SK-N-SH (cell line): ENCODE measurements around the gene BOC. TPM values are rescaled to one million over a fixed set of nuclear protein-coding genes. Genes with fewer than 3 reads are reported as not detected.
A peak's percentile ranks its signal among the peaks of the same experiment; 100 is the strongest.

Experiments used
- CTCF ChIA-PET: fragments of 300-600, 350-600 bp; formaldehyde crosslinking; extraction: SDS; loops from one replicate; lab custom pipeline; 2021; lab: Yijun Ruan, JAX
- POLR2A ChIA-PET: fragments of 350-600 bp; sonication (Branson Sonifier 250); formaldehyde crosslinking; extraction: SDS; loops from one replicate; lab custom pipeline; 2020; ENCODE audit warnings: antibody characterized with exemption, inconsistent platforms; lab: Yijun Ruan, JAX
- DNase-seq: peaks from one replicate; pipeline ENCODE4 v3.0.0; 2012
- H2AFZ ChIP-seq: fragments of 200-600 bp; sonication (generic); 2 replicates; pipeline ENCODE4 v1.8.1; 2016; ENCODE audit warnings: antibody characterized with exemption, mild to moderate bottlenecking, low read depth
- H3F3A ChIP-seq: fragments of 200-600 bp; sonication (generic); replicated peaks from 2 replicates; pipeline ENCODE3; 2016; ENCODE audit warnings: antibody characterized with exemption, mild to moderate bottlenecking; ENCODE audit not compliant: insufficient read depth
- H3K27ac ChIP-seq, 2 experiments: fragments of 200-500 bp in 1 of 2; fragments of 200-600 bp in 1 of 2; sonication (Bioruptor generic) in 1 of 2; sonication (generic), shearing (Covaris generic) in 1 of 2; 2 replicates each; pipeline versions ENCODE4 v1.5.1 to v1.6.1; 2014 to 2016; ENCODE audit warnings: low read depth in 2 of 2, inconsistent platforms in 1 of 2, low read length in 1 of 2, mild to moderate bottlenecking in 1 of 2, mixed read lengths in 1 of 2
- H3K27me3 ChIP-seq: fragments of 200-600 bp; sonication (generic), shearing (Covaris generic); 2 replicates; pipeline ENCODE4 v1.6.1; 2016; ENCODE audit warnings: mixed run types; ENCODE audit not compliant: insufficient read depth
- H3K36me3 ChIP-seq, 2 experiments: fragments of 200-500 bp in 1 of 2; fragments of 200-600 bp in 1 of 2; sonication (Bioruptor generic) in 1 of 2; sonication (generic) in 1 of 2; replicated peaks in 1 of 2; 2 replicates each; pipeline versions ENCODE3 to v1.5.1; 2014 to 2016; ENCODE audit warnings: low read length in 1 of 2, mild to moderate bottlenecking in 1 of 2; ENCODE audit not compliant: insufficient read depth in 2 of 2, control insufficient read depth in 1 of 2
- H3K4me1 ChIP-seq, 2 experiments: fragments of 200-500 bp in 1 of 2; fragments of 200-600 bp in 1 of 2; sonication (Bioruptor generic) in 1 of 2; sonication (generic), shearing (Covaris generic) in 1 of 2; 2 replicates each; pipeline versions ENCODE4 v1.5.1 to v1.6.1; 2014 to 2016; ENCODE audit warnings: low read depth in 1 of 2, low read length in 1 of 2, mixed run types in 1 of 2; ENCODE audit not compliant: insufficient read depth in 2 of 2, control insufficient read depth in 1 of 2
- H3K4me2 ChIP-seq: fragments of 200-600 bp; sonication (generic), shearing (Covaris generic); 2 replicates; pipeline ENCODE4 v1.6.1; 2017; ENCODE audit warnings: mixed run types
- H3K4me3 ChIP-seq, 2 experiments: fragments of 200-500 bp in 1 of 2; fragments of 200-600 bp in 1 of 2; sonication (Bioruptor generic) in 1 of 2; sonication (generic), shearing (Covaris generic) in 1 of 2; 2 replicates each; pipeline versions ENCODE4 v1.5.1 to v1.8.1; 2014 to 2016; ENCODE audit warnings: low read depth in 2 of 2, inconsistent platforms in 1 of 2, low read length in 1 of 2, mild to moderate bottlenecking in 1 of 2, mixed read lengths in 1 of 2, moderate library complexity in 1 of 2
- H3K79me2 ChIP-seq: fragments of 200-600 bp; sonication (generic); 2 replicates; pipeline ENCODE4 v1.8.1; 2017; ENCODE audit warnings: mild to moderate bottlenecking; ENCODE audit not compliant: insufficient read depth
- H3K9ac ChIP-seq: fragments of 200-600 bp; sonication (generic); 2 replicates; pipeline ENCODE4 v1.6.1; 2017; ENCODE audit warnings: mixed run types
- H3K9me2 ChIP-seq: fragments of 200-600 bp; sonication (generic); 2 replicates; pipeline ENCODE4 v1.6.1; 2017; ENCODE audit warnings: mixed run types
- H3K9me3 ChIP-seq: fragments of 200-600 bp; sonication (generic); 2 replicates; pipeline ENCODE4 v1.6.1; 2017; ENCODE audit warnings: mixed run types, mild to moderate bottlenecking, moderate library complexity
- H4K20me1 ChIP-seq: fragments of 200-600 bp; sonication (generic); 2 replicates; pipeline ENCODE4 v1.6.1; 2017; ENCODE audit warnings: mild to moderate bottlenecking, mixed run types; ENCODE audit not compliant: insufficient read depth
- ELF1 ChIP-seq: IDR thresholded peaks from 2 replicates; pipeline ENCODE4 v1.4.0; 2012
- EP300 ChIP-seq, 2 experiments: IDR thresholded peaks; 2 replicates each; pipeline versions ENCODE4 v1.4.0 to v1.6.1; 2012; ENCODE audit warnings: borderline replicate concordance in 1 of 2, low read depth in 1 of 2, low read length in 1 of 2
- FOSL2 ChIP-seq: IDR thresholded peaks from 2 replicates; pipeline ENCODE4 v1.4.0; 2012; ENCODE audit warnings: low read depth, mild to moderate bottlenecking, moderate library complexity, borderline replicate concordance
- JUND ChIP-seq: IDR thresholded peaks from 2 replicates; pipeline ENCODE4 v1.4.0; 2012
- POLR2AphosphoS5 ChIP-seq: IDR thresholded peaks from 2 replicates; pipeline ENCODE4 v1.6.1; 2012; ENCODE audit warnings: low read depth, low read length
- RAD21 ChIP-seq: IDR thresholded peaks from 2 replicates; pipeline ENCODE4 v1.6.1; 2012; ENCODE audit warnings: mild to moderate bottlenecking, low read length
- RXRA ChIP-seq: IDR thresholded peaks from 2 replicates; pipeline ENCODE4 v1.4.0; 2012; ENCODE audit warnings: low read depth, mild to moderate bottlenecking, borderline replicate concordance
- SIN3A ChIP-seq: IDR thresholded peaks from 2 replicates; pipeline ENCODE4 v1.6.1; 2012; ENCODE audit warnings: low read depth, mild to moderate bottlenecking, low read length, moderate library complexity, borderline replicate concordance
- SMC3 ChIP-seq: IDR thresholded peaks from 2 replicates; pipeline ENCODE4 v1.6.1; 2012; ENCODE audit warnings: low read depth, low read length, improper control_type of control experiment
- TCF12 ChIP-seq: IDR thresholded peaks from 2 replicates; pipeline ENCODE4 v1.4.0; 2012
- TEAD4 ChIP-seq: IDR thresholded peaks from 2 replicates; pipeline ENCODE4 v1.4.0; 2012; ENCODE audit warnings: mild to moderate bottlenecking, borderline replicate concordance; ENCODE audit not compliant: insufficient read depth
- WGBS: methylation state at CpG from one replicate; pipeline ENCODE4 v1.1.6; 2017; ENCODE audit warnings: low lambda C conversion rate; 5-methylcytosine and 5-hydroxymethylcytosine counted together
- polyA plus RNA-seq, 3 experiments: library from polyadenylated mRNA; depleted of rRNA; stranded (reverse); fragments of >200 nt; gene quantifications; 2 replicates each; pipeline ENCODE4 v1.2.3, GENCODE V29; 2012
- TF ChIP-seq, protein P1 (sequence below): IDR thresholded peaks from 2 replicates; pipeline ENCODE4 v1.6.1; 2012; ENCODE audit warnings: mild to moderate bottlenecking, low read depth, low read length, moderate library complexity
- TF ChIP-seq, protein P2 (sequence below): IDR thresholded peaks from 2 replicates; pipeline ENCODE4 v1.4.0; 2012; ENCODE audit warnings: low read depth, borderline replicate concordance

BOC gene
- polyA plus RNA-seq, 1 of the 3 experiments (the other 2 are of a cell fraction): 6.6 TPM

DNA sequence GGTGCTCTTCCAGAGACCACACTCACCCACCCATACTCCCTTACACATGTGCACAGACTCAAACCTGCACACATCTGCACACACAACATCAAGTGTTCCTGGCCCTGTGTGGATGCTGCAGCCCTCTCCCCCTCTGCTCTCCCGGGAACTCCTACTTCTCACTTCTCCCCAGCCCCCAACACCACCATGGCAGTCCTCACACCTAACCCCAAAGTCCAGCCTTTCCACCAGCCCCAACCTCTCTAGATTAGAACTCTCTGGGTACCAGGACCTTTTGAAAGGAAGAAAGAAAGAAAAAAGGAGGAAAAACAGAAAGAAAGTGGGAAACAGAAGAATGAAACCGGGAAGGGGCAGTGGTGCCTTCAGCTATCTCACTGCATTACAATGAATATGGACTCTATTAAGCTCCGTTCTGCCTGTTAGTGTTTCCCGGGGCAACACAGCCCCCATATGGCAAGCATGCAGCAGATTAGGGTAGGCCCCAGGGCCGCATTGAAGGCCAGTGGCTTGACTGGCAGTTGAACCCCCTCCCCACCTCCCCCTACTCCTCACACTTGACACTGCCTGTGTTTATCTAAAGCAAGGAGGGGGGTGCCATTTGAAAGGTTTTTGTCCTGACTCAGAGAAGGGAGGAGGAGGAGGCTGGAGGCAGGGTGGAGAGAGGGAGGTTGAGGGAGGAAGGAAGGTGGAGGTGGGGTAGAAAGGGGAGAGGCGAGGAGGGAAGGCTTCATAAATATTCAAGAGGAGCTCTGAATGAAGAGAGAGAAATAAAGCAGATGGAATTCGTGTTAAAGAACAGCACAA, 30.1 kb downstream of the BOC start:
- peak; percentile 22; the same call in 1 of the 2 replicates for TF ChIP-seq TCF12
- TF ChIP-seq FOSL2: 0 out of 2 replicates have a peak, but pooled peaks have one; percentile 26
- TF ChIP-seq SMC3: no peak
- H3F3A ChIP-seq: peaks cover 6% of the 10 kb centered on the region
- no peaks in the 10 kb centered on the region for H3K36me3 ChIP-seq
- H3K4me1 ChIP-seq: peaks cover 25 to 30% of the 10 kb centered on the region in 2 experiments
- no peaks in the 10 kb centered on the region for H3K9me3 ChIP-seq
- H3K27me3 ChIP-seq: no peaks in the 10 kb centered on the region
- WGBS: 56% methylated on average over 7 of the region's 7 CpGs
- no peaks in the 10 kb centered on the region for H3K9me2 ChIP-seq
- ChIA-PET CTCF (interaction anchor here (1.2 to 1.5 kb wide), 4 partner anchors 9 to 47 kb away, joined by 3 read pairs; no protein-coding TSS in a partner anchor), POLR2A (interaction anchor here (0.5 to 0.7 kb wide), 2 partner anchors 155 to 171 kb away, joined by 3 to 4 read pairs; no protein-coding TSS in a partner anchor)
- H3K79me2 ChIP-seq: no peaks in the 10 kb centered on the region
- no peaks in the 10 kb centered on the region for H4K20me1 ChIP-seq
- H2AFZ ChIP-seq: peak overlapping the region; percentile 78
- peak overlapping the region; percentile 0 to 46; a peak in 3 of 4 replicates for H3K4me3 ChIP-seq
- H3K9ac ChIP-seq: peak overlapping the region; percentile 24; the same call in 1 of the 2 replicates
- H3K27ac ChIP-seq: peak overlapping the region; percentile 66 to 87
- H3K4me2 ChIP-seq: peak overlapping the region; percentile 59; the same call in 1 of the 2 replicates
- peak; percentile 36 for DNase-seq

DNA sequence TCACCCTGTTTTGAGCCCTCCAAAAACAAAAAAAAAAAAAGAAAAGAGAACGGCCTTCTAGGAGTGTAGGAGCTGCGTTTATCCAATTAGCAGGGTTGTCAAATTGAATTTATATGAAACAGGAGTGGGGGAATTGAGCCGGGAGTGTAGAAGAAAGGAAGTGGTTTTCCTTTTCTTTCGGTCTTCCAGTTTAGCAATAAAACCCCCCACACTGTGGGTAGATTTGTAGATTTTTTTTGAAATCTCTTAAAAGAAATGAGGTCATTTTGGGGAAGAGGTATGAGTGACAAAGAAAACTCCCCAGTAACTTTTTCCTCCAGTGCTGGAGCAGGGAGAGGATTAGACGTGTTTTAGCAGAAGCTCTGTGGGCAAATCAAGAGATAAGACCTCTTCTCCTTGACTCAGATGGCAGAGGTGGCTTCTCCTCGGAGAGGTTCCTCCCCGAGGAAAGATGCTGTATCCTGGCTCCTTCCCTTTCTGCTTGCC, 30.8 kb downstream of the BOC start:
- Histone ChIP-seq H3K27me3 (no peaks in the 10 kb centered on the region), H4K20me1 (no peaks in the 10 kb centered on the region), H3K36me3 (no peaks in the 10 kb centered on the region), H3K9ac (peak overlapping the region; percentile 24; the same call in 1 of the 2 replicates), H3K27ac (peak overlapping the region; percentile 66 to 87), H3K4me3 (peak overlapping the region; percentile 0 to 46; a peak in 3 of 4 replicates), H3K9me3 (no peaks in the 10 kb centered on the region), H3F3A (peaks cover 6% of the 10 kb centered on the region), H3K4me1 (peaks cover 25 to 36% of the 10 kb centered on the region in 2 experiments), H3K9me2 (no peaks in the 10 kb centered on the region), H3K79me2 (no peaks in the 10 kb centered on the region), H3K4me2 (peak overlapping the region; percentile 59; the same call in 1 of the 2 replicates), H2AFZ (peak overlapping the region; percentile 78)
- TF ChIP-seq TEAD4: no peak
- no peak for TF ChIP-seq EP300 (IDR thresholded peaks at IDR 0.05; ENCODE audit: borderline replicate concordance in 1 of 2, low read depth in 1 of 2, low read length in 1 of 2)
- TF ChIP-seq RXRA: no peak
- no peak for TF ChIP-seq RAD21
- TF ChIP-seq TCF12: no peak; the same call in 1 of the 2 replicates
- TF ChIP-seq FOSL2: no peak
- no peak for DNase-seq
- WGBS: 34% methylated on average over 7 of the region's 7 CpGs
- ChIA-PET CTCF (interaction anchor here (1.3 to 1.5 kb wide), 2 partner anchors 10 to 46 kb away, joined by 3 read pairs; no protein-coding TSS in a partner anchor), POLR2A (interaction anchor here (0.5 to 0.7 kb wide), 2 partner anchors 156 to 172 kb away, joined by 3 to 4 read pairs; no protein-coding TSS in a partner anchor)

DNA sequence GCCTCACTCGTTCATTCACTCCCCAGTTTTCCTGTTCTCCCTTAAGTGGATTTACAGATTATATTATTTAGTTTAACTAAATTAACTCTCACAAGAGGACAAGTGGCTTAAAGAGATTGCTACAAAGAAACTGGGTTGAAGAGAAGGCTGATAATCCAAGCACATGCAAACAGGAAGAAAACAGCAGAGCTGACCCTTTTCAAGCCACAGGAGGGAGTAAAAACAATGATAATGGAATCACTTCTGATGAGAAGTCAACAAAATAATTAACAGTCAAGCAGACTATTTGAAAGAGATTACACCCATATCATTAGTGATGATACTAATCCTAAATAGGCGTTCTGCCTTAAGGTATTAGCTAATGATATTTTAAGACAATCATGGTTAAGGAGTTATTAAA, 31.7 kb downstream of the BOC start:
- Histone ChIP-seq H3K9me2 (no peaks in the 10 kb centered on the region), H3K9me3 (no peaks in the 10 kb centered on the region), H3K4me2 (no peak overlapping the region), H3K27ac (peak overlapping the region in 1 of 2 experiments; percentile 87; a peak in 2 of 4 replicates), H3K4me1 (peaks cover 25 to 39% of the 10 kb centered on the region in 2 experiments), H3K4me3 (no peak overlapping the region), H3K27me3 (no peaks in the 10 kb centered on the region), H3K79me2 (no peaks in the 10 kb centered on the region), H3K36me3 (no peaks in the 10 kb centered on the region), H2AFZ (no peak overlapping the region), H3K9ac (no peak overlapping the region), H4K20me1 (no peaks in the 10 kb centered on the region), H3F3A (peaks cover 6% of the 10 kb centered on the region)
- POLR2A ChIA-PET: no interaction called here
- no peak for DNase-seq
- CTCF ChIA-PET: interaction anchor here (0.6 kb wide), 1 partner anchor 264 kb away, joined by 3 read pairs; no protein-coding TSS in a partner anchor
- 86% methylated on average over 2 of the region's 2 CpGs for WGBS
- TF ChIP-seq, protein P1, sequence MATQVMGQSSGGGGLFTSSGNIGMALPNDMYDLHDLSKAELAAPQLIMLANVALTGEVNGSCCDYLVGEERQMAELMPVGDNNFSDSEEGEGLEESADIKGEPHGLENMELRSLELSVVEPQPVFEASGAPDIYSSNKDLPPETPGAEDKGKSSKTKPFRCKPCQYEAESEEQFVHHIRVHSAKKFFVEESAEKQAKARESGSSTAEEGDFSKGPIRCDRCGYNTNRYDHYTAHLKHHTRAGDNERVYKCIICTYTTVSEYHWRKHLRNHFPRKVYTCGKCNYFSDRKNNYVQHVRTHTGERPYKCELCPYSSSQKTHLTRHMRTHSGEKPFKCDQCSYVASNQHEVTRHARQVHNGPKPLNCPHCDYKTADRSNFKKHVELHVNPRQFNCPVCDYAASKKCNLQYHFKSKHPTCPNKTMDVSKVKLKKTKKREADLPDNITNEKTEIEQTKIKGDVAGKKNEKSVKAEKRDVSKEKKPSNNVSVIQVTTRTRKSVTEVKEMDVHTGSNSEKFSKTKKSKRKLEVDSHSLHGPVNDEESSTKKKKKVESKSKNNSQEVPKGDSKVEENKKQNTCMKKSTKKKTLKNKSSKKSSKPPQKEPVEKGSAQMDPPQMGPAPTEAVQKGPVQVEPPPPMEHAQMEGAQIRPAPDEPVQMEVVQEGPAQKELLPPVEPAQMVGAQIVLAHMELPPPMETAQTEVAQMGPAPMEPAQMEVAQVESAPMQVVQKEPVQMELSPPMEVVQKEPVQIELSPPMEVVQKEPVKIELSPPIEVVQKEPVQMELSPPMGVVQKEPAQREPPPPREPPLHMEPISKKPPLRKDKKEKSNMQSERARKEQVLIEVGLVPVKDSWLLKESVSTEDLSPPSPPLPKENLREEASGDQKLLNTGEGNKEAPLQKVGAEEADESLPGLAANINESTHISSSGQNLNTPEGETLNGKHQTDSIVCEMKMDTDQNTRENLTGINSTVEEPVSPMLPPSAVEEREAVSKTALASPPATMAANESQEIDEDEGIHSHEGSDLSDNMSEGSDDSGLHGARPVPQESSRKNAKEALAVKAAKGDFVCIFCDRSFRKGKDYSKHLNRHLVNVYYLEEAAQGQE: no peak
- TF ChIP-seq, protein P2, sequence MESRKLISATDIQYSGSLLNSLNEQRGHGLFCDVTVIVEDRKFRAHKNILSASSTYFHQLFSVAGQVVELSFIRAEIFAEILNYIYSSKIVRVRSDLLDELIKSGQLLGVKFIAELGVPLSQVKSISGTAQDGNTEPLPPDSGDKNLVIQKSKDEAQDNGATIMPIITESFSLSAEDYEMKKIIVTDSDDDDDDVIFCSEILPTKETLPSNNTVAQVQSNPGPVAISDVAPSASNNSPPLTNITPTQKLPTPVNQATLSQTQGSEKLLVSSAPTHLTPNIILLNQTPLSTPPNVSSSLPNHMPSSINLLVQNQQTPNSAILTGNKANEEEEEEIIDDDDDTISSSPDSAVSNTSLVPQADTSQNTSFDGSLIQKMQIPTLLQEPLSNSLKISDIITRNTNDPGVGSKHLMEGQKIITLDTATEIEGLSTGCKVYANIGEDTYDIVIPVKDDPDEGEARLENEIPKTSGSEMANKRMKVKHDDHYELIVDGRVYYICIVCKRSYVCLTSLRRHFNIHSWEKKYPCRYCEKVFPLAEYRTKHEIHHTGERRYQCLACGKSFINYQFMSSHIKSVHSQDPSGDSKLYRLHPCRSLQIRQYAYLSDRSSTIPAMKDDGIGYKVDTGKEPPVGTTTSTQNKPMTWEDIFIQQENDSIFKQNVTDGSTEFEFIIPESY: no peak
- TF ChIP-seq POLR2AphosphoS5: no peak
- TF ChIP-seq ELF1: no peak
- no peak for TF ChIP-seq SIN3A
- no peak for TF ChIP-seq JUND
- TF ChIP-seq EP300 (IDR thresholded peaks at IDR 0.05; ENCODE audit: borderline replicate concordance in 1 of 2, low read depth in 1 of 2, low read length in 1 of 2): no peak
- TF ChIP-seq FOSL2: no peak
